ENCODE measurements around the gene ITGA11. TPM values are rescaled to one million over a fixed set of nuclear protein-coding genes. Genes with fewer than 3 reads are reported as not detected.

The ITGA11 gene
- total RNA-seq, 1 donor, result 567 TPM

GRCh38 chr15:68385240-68385561 is 46.8 kb downstream of the ITGA11 start:
- Histone ChIP-seq H3K27ac (ENCODE audit: low read depth, low read length) (peak overlapping the region; percentile 79), H3K79me2 (ENCODE audit: insufficient read depth, low read length) (peaks cover 65% of the 10 kb centered on the region), H3K27me3 (ENCODE audit: insufficient read depth, low read length) (no peaks in the 10 kb centered on the region), H3K4me1 (ENCODE audit: insufficient read depth, low read length) (peaks cover 50% of the 10 kb centered on the region), H2AFZ (ENCODE audit: low read length) (no peak overlapping the region), H3K4me3 (ENCODE audit: insufficient read depth, low read length) (no peak overlapping the region), H3K9me3 (ENCODE audit: low read depth, low read length) (no peaks in the 10 kb centered on the region), H3K36me3 (ENCODE audit: insufficient read depth, low read length) (peaks cover 72% of the 10 kb centered on the region), H3K4me2 (ENCODE audit: insufficient read depth, low read length) (peak overlapping the region; percentile 29), H4K20me1 (ENCODE audit: insufficient read depth, low read length) (peaks cover 65% of the 10 kb centered on the region)
- no peak for TF ChIP-seq CTCF (IDR thresholded peaks at IDR 0.05; ENCODE audit: extremely low read depth, low read depth, low read length)
- no peak for DNase-seq (ENCODE audit: insufficient read length, low spot score, missing footprints)

GRCh38 chr15:68384451-68385239 is 47.3 kb downstream of the ITGA11 start:
- Histone ChIP-seq H4K20me1 (ENCODE audit: insufficient read depth, low read length) (peaks cover 70% of the 10 kb centered on the region), H3K27ac (ENCODE audit: low read depth, low read length) (peak overlapping the region; percentile 79), H3K36me3 (ENCODE audit: insufficient read depth, low read length) (peaks cover 77% of the 10 kb centered on the region), H3K4me1 (ENCODE audit: insufficient read depth, low read length) (peaks cover 49% of the 10 kb centered on the region), H3K79me2 (ENCODE audit: insufficient read depth, low read length) (peaks cover 65% of the 10 kb centered on the region), H3K27me3 (ENCODE audit: insufficient read depth, low read length) (no peaks in the 10 kb centered on the region), H3K4me2 (ENCODE audit: insufficient read depth, low read length) (peak overlapping the region; percentile 52), H3K9me3 (ENCODE audit: low read depth, low read length) (no peaks in the 10 kb centered on the region), H2AFZ (ENCODE audit: low read length) (no peak overlapping the region), H3K4me3 (ENCODE audit: insufficient read depth, low read length) (no peak overlapping the region)
- no peak for TF ChIP-seq CTCF (IDR thresholded peaks at IDR 0.05; ENCODE audit: extremely low read depth, low read depth, low read length)
- peak; percentile 97 for DNase-seq (ENCODE audit: insufficient read length, low spot score, missing footprints)

- Histone ChIP-seq H3K27ac (ENCODE audit: low read depth, low read length) (peak overlapping the region; percentile 79), H3K4me1 (ENCODE audit: insufficient read depth, low read length) (peaks cover 42% of the 10 kb centered on the region), H3K9me3 (ENCODE audit: low read depth, low read length) (no peaks in the 10 kb centered on the region), H3K27me3 (ENCODE audit: insufficient read depth, low read length) (no peaks in the 10 kb centered on the region), H3K36me3 (ENCODE audit: insufficient read depth, low read length) (peaks cover 83% of the 10 kb centered on the region), H3K4me2 (ENCODE audit: insufficient read depth, low read length) (peak overlapping the region; percentile 52), H2AFZ (ENCODE audit: low read length) (no peak overlapping the region), H3K79me2 (ENCODE audit: insufficient read depth, low read length) (peaks cover 62% of the 10 kb centered on the region), H3K4me3 (ENCODE audit: insufficient read depth, low read length) (no peak overlapping the region), H4K20me1 (ENCODE audit: insufficient read depth, low read length) (peaks cover 68% of the 10 kb centered on the region)
- peak; percentile 83 for DNase-seq (ENCODE audit: insufficient read length, low spot score, missing footprints)
- peak; percentile 67 for TF ChIP-seq CTCF (IDR thresholded peaks at IDR 0.05; ENCODE audit: extremely low read depth, low read depth, low read length)
Observed at GRCh38 chr15:68383161-68384074, 48.5 kb downstream of the ITGA11 start.

All from osteoblast (primary cell).